Endothelial cell of umbilical vein (primary cell): ENCODE results near the gene PPP1R9A. TPM values are rescaled to one million over a fixed set of nuclear protein-coding genes. Genes with fewer than 3 reads are reported as not detected.

Source experiments
- BruUV-seq: library from RNA; stranded (reverse); fragments of 400-500 nt; replicated peaks from 2 replicates; lab custom pipeline; 2021; lab: Mats Ljungman, UMichigan
- CTCF ChIA-PET: fragments of 300-600, 350-600 bp; sonication (Branson Sonifier 250); formaldehyde crosslinking; loops from one replicate; lab custom pipeline; 2021; ENCODE audit warnings: antibody characterized with exemption, inconsistent platforms; lab: Charles Lee
- POLR2A ChIA-PET: fragments of 300-600, 350-600 bp; sonication (Branson Sonifier 250); formaldehyde crosslinking; loops from one replicate; lab custom pipeline; 2021; ENCODE audit warnings: antibody characterized with exemption, inconsistent platforms; lab: Charles Lee
- DNase-seq: peaks from one replicate; pipeline ENCODE4 v3.0.0-alpha.2; 2011; ENCODE audit warnings: low read depth, low spot score
- FAIRE-seq: peaks from 2 replicates; lab custom pipeline; 2011; peaks lifted over from hg19 to GRCh38; lab: Jason Lieb, UNC
- H2AFZ ChIP-seq: 2 replicates; pipeline ENCODE4 v1.6.0; 2012; ENCODE audit warnings: low read depth, low read length, control low read depth, inconsistent platforms
- H3K27ac ChIP-seq: 2 replicates; pipeline ENCODE4 v1.5.1; 2011; ENCODE audit warnings: low read depth, mild to moderate bottlenecking, control low read depth, low read length, moderate library complexity; ENCODE audit not compliant: insufficient read depth
- H3K27me3 ChIP-seq, 2 experiments: 2 replicates each; pipeline versions ENCODE4 v1.6.0 to v1.6.1; 2011; ENCODE audit warnings: low read length in 2 of 2, mixed read lengths in 1 of 2; ENCODE audit not compliant: control insufficient read depth in 2 of 2, insufficient read depth in 2 of 2
- H3K36me3 ChIP-seq, 2 experiments: 2 replicates in 1 of 2; 3 replicates in 1 of 2; pipeline ENCODE4 v1.5.1; 2011; ENCODE audit warnings: low read length in 2 of 2, mild to moderate bottlenecking in 1 of 2, moderate library complexity in 1 of 2; ENCODE audit not compliant: control insufficient read depth in 2 of 2, insufficient read depth in 2 of 2; ENCODE audit errors: extremely low read depth in 1 of 2
- H3K4me1 ChIP-seq: 3 replicates; pipeline ENCODE4 v1.5.1; 2011; ENCODE audit warnings: mild to moderate bottlenecking, low read length; ENCODE audit not compliant: control insufficient read depth, insufficient read depth; ENCODE audit errors: extremely low read depth
- H3K4me2 ChIP-seq: 2 replicates; pipeline ENCODE4 v1.6.1; 2011; ENCODE audit warnings: low read length, control low read depth, mixed read lengths; ENCODE audit not compliant: insufficient read depth
- H3K4me3 ChIP-seq, 3 experiments: fragments of 200-600 bp in 1 of 3; sonication (generic), shearing (Covaris generic) in 1 of 3; replicated peaks in 1 of 3; 2 replicates each; pipeline ENCODE4 v1.5.1; 2011 to 2016; ENCODE audit warnings: control low read depth in 3 of 3, low read length in 3 of 3, mild to moderate bottlenecking in 2 of 3, inconsistent platforms in 1 of 3, low read depth in 1 of 3, moderate library complexity in 1 of 3; ENCODE audit not compliant: insufficient read depth in 1 of 3
- H3K79me2 ChIP-seq: 2 replicates; pipeline ENCODE4 v1.6.0; 2012; ENCODE audit warnings: low read length, inconsistent platforms; ENCODE audit not compliant: control insufficient read depth, insufficient read depth
- H3K9ac ChIP-seq: replicated peaks from 2 replicates; pipeline ENCODE3; 2011; ENCODE audit warnings: low read length, control low read depth; ENCODE audit not compliant: insufficient read depth; ENCODE audit errors: extremely low read depth
- H3K9me1 ChIP-seq: replicated peaks from 3 replicates; pipeline ENCODE4 v1.6.0; 2011; ENCODE audit warnings: mild to moderate bottlenecking, low read length; ENCODE audit not compliant: control insufficient read depth, insufficient read depth; ENCODE audit errors: extremely low read depth
- H3K9me3 ChIP-seq: replicated peaks from 2 replicates; pipeline ENCODE4 v1.5.1; 2012; ENCODE audit warnings: low read length, inconsistent platforms; ENCODE audit not compliant: control insufficient read depth, insufficient read depth
- H4K20me1 ChIP-seq: replicated peaks from 2 replicates; pipeline ENCODE3; 2011; ENCODE audit warnings: mild to moderate bottlenecking, low read length; ENCODE audit not compliant: control insufficient read depth, insufficient read depth; ENCODE audit errors: extremely low read depth
- GATA2 ChIP-seq: IDR thresholded peaks from 2 replicates; pipeline ENCODE4 v1.7.0; 2011; ENCODE audit warnings: low read depth, mild to moderate bottlenecking, moderate library complexity, mixed read lengths, low read length; ENCODE audit not compliant: insufficient read length, insufficient read depth
- MYC ChIP-seq: IDR thresholded peaks from one replicate; pipeline ENCODE4 v1.6.1; 2011; ENCODE audit warnings: mild to moderate bottlenecking, low read depth, low read length
- POLR2AphosphoS5 ChIP-seq: IDR thresholded peaks from 2 replicates; pipeline ENCODE4 v1.6.1; 2012; ENCODE audit warnings: low read depth, mild to moderate bottlenecking, control low read depth, low read length, moderate library complexity; ENCODE audit not compliant: insufficient read depth
- dilution Hi-C: fragments of 300-500 bp; cut with MboI; formaldehyde crosslinking; loops from one replicate; pipeline ENCODE4 v1.15.0; 2019; ENCODE audit warnings: low sequenced_read_pairs; ENCODE audit not compliant: extremely low pct_ligation_motif_present
- intact Hi-C: fragments of 100-400 bp; cut with micrococcal nuclease; formaldehyde crosslinking; loops from one replicate; pipeline ENCODE4 v1.10.0; 2022
- polyA plus RNA-seq, 4 experiments: library from polyadenylated mRNA; depleted of rRNA in 3 of 4; stranded (reverse) in 3 of 4; unstranded in 1 of 4; fragments of >200 nt; gene quantifications; 2 replicates each; pipeline versions ENCODE4 v1.2.1 to v1.2.3, GENCODE V29; 2011 to 2012; ENCODE audit warnings: missing spikeins in 1 of 4
- total RNA-seq: library from RNA; stranded (reverse); gene quantifications from 2 replicates; pipeline ENCODE4 v1.2.3, GENCODE V29; 2021
- TF ChIP-seq, protein P1 (sequence below), 2 donors: IDR thresholded peaks; 1 replicate in 1 of 2; 2 replicates in 1 of 2; pipeline ENCODE4 v1.5.1; 2011; ENCODE audit warnings: low read length in 2 of 2, mild to moderate bottlenecking in 2 of 2, moderate library complexity in 2 of 2, control low read depth in 1 of 2, inconsistent platforms in 1 of 2, low read depth in 1 of 2; ENCODE audit not compliant: insufficient read depth in 1 of 2; ENCODE audit errors: extremely low read depth in 1 of 2
- TF ChIP-seq, protein P2 (sequence below): IDR thresholded peaks from 2 replicates; pipeline ENCODE4 v1.6.1; 2011; ENCODE audit not compliant: insufficient read depth, insufficient read length

Gene PPP1R9A
- total and polyA plus RNA-seq, 2 donors (not counting 3 experiments of a cell fraction or from before 2014, with no cell fraction given): 0.50 to 3.0 TPM

DNA sequence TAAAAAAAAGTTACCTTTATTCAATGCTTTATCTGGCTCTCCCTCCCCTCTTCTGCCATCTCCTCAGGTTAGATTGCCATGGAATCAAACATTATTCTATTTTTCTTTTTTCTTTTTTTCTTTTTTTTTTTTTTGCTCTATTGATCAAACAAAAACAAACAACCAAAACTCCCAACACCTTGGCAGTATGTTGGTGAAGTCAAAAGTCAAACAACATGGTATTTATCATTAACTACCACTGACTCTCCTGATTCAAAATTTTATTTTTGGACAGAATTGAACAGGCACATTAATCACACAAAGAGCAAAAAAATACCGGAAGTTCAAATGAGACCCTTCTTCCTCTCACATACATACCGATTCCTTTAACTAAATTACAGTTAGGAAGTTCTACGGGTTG lies 410.6 kb downstream of the PPP1R9A start:
- H3K4me2 ChIP-seq: no peak overlapping the region
- no peaks in the 10 kb centered on the region for H3K4me1 ChIP-seq
- H3K9me3 ChIP-seq: no peaks in the 10 kb centered on the region
- H3K36me3 ChIP-seq: no peaks in the 10 kb centered on the region
- no peak for DNase-seq
- POLR2A ChIA-PET: no interaction called here
- H2AFZ ChIP-seq: no peak overlapping the region
- H3K79me2 ChIP-seq: no peaks in the 10 kb centered on the region
- no peak for TF ChIP-seq MYC
- no peak for TF ChIP-seq GATA2
- no peak for TF ChIP-seq POLR2AphosphoS5
- TF ChIP-seq, protein P1, sequence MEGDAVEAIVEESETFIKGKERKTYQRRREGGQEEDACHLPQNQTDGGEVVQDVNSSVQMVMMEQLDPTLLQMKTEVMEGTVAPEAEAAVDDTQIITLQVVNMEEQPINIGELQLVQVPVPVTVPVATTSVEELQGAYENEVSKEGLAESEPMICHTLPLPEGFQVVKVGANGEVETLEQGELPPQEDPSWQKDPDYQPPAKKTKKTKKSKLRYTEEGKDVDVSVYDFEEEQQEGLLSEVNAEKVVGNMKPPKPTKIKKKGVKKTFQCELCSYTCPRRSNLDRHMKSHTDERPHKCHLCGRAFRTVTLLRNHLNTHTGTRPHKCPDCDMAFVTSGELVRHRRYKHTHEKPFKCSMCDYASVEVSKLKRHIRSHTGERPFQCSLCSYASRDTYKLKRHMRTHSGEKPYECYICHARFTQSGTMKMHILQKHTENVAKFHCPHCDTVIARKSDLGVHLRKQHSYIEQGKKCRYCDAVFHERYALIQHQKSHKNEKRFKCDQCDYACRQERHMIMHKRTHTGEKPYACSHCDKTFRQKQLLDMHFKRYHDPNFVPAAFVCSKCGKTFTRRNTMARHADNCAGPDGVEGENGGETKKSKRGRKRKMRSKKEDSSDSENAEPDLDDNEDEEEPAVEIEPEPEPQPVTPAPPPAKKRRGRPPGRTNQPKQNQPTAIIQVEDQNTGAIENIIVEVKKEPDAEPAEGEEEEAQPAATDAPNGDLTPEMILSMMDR (IDR thresholded peaks at IDR 0.05; ENCODE audit: extremely low read depth in 1 of 2, insufficient read depth in 1 of 2, low read depth in 1 of 2, low read length in 2 of 2): no peak
- TF ChIP-seq, protein P2, sequence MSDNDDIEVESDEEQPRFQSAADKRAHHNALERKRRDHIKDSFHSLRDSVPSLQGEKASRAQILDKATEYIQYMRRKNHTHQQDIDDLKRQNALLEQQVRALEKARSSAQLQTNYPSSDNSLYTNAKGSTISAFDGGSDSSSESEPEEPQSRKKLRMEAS: no peak
- H3K9me1 ChIP-seq: no peaks in the 10 kb centered on the region
- no peak for FAIRE-seq
- no peaks in the 10 kb centered on the region for H3K27me3 ChIP-seq
- no peak overlapping the region for H3K9ac ChIP-seq
- CTCF ChIA-PET: interaction anchor here (0.7 kb wide), 1 partner anchor 8 kb away, joined by 3 read pairs; no protein-coding TSS in a partner anchor
- no peak overlapping the region for H3K4me3 ChIP-seq
- intact Hi-C loops: no loop called here
- no peak overlapping the region for H3K27ac ChIP-seq
- no peaks in the 10 kb centered on the region for H4K20me1 ChIP-seq
- no TSS peak for BruUV-seq
- dilution Hi-C loops: no loop called here
